ENCODE measurements around the gene ATP6V1F. TPM values are rescaled to one million over a fixed set of nuclear protein-coding genes. Genes with fewer than 3 reads are reported as not detected.

ATP6V1F gene
- total and polyA plus RNA-seq, 10 donors = 78.3 to 285 (median 91.5) TPM

DNA sequence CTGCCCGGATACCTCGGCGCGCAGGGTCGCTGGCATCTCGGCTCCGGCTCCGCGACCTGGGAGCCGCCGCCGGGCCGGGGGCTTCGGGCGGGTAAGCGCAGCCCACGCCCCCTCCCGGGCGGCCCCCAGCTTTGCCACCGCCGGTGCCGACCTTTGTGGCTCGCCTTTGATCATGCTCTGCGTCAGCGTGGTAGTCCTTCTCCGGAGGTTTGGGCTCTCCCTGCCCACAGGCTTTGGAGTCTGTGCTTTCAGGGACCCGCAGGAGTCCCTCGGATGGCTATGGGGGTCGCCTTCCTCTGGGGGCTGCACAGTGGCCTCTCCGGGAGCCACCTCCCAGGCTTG lies 7.3 kb downstream of the ATP6V1F start:
- Histone ChIP-seq H3K36me3 (peaks cover 0 to 23% (median 13%) of the 10 kb centered on the region in 6 donors), H3K4me1 (peaks cover 7 to 45% (median 24%) of the 10 kb centered on the region in 6 donors), H3K27me3 (replicated peaks in 1 of 7) (peaks cover 0 to 26% (median 19%) of the 10 kb centered on the region in 7 donors), H3K9me3 (no peaks in the 10 kb centered on the region), H3K4me3 (peak overlapping the region; percentile 33 to 80 (median 56)), H3K27ac (no peak overlapping the region)
- WGBS, 5 donors = 4 to 28% (median 5%) methylated on average over 3 to 30 of the region's 30 CpGs
- DNase-seq = no peak
- intact Hi-C loops (cut with DNase I; ENCODE audit: low total_unique reads) = no loop called here
- TF ChIP-seq POLR2A (IDR thresholded peaks at IDR 0.05) (no peak), POLR2AphosphoS5 (IDR thresholded peaks at IDR 0.05) (no peak), CTCF (IDR thresholded peaks at IDR 0.05 in 8 of 11, conservative IDR thresholded peaks at IDR 0.05 in 3 of 11) (no peak)

DNA sequence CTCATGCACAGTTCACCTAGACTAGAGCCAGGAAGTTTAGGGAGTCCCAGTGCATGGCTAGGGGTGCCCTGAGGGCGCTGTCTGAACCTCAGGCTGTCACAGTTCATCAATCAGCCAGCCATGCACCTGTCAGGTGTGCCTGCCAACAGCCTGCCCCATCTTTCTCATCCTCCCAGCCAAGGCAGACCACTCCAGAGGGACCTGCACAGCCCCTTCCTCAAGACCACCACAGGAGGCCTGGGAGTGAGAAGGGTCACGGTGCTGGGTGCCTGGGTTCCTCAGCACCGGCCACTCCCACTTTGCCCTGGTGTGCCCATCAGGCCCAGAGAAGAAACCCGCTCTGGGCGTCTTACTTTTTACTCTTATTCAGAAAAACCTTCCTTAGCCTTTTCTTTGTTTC lies 8.4 kb downstream of the ATP6V1F start:
- Histone ChIP-seq H3K4me1 (peaks cover 7 to 34% (median 21%) of the 10 kb centered on the region in 6 donors), H3K4me3 (no peak overlapping the region), H3K36me3 (peaks cover 0 to 12% (median 2%) of the 10 kb centered on the region in 6 donors), H3K27me3 (replicated peaks in 1 of 7) (peaks cover 0 to 26% (median 19%) of the 10 kb centered on the region in 7 donors), H3K9me3 (no peaks in the 10 kb centered on the region), H3K27ac (no peak overlapping the region)
- WGBS, 5 donors = 87 to 95% (median 93%) methylated on average over 5 of the region's 5 CpGs
- TF ChIP-seq POLR2AphosphoS5 (IDR thresholded peaks at IDR 0.05) = no peak
- TF ChIP-seq POLR2A (IDR thresholded peaks at IDR 0.05) = no peak
- no peak for TF ChIP-seq CTCF (IDR thresholded peaks at IDR 0.05 in 8 of 11, conservative IDR thresholded peaks at IDR 0.05 in 3 of 11)
- no peak for DNase-seq
- intact Hi-C loops (cut with DNase I; ENCODE audit: low total_unique reads) = no loop called here

GRCh38 chr7:128872394-128872824 lies 9.8 kb downstream of the ATP6V1F start:
- Histone ChIP-seq H3K4me1 (peaks cover 7 to 33% (median 21%) of the 10 kb centered on the region in 6 donors), H3K36me3 (no peaks in the 10 kb centered on the region), H3K27me3 (replicated peaks in 1 of 7) (peaks cover 0 to 26% (median 19%) of the 10 kb centered on the region in 7 donors), H3K4me3 (no peak overlapping the region), H3K27ac (no peak overlapping the region), H3K9me3 (no peaks in the 10 kb centered on the region)
- intact Hi-C loops (cut with DNase I; ENCODE audit: low total_unique reads) = no loop called here
- no peak for TF ChIP-seq POLR2AphosphoS5 (IDR thresholded peaks at IDR 0.05)
- TF ChIP-seq POLR2A (IDR thresholded peaks at IDR 0.05) = no peak
- no peak for TF ChIP-seq CTCF (IDR thresholded peaks at IDR 0.05 in 8 of 11, conservative IDR thresholded peaks at IDR 0.05 in 3 of 11)
- 77 to 83% (median 83%) methylated on average over 8 to 13 of the region's 13 CpGs for WGBS, 5 donors
- no peak for DNase-seq

- TF ChIP-seq CTCF (IDR thresholded peaks at IDR 0.05 in 8 of 11, conservative IDR thresholded peaks at IDR 0.05 in 3 of 11) (no peak), POLR2AphosphoS5 (IDR thresholded peaks at IDR 0.05) (no peak), POLR2A (IDR thresholded peaks at IDR 0.05) (no peak)
- intact Hi-C loops (cut with DNase I; ENCODE audit: low total_unique reads) = no loop called here
- no peak overlapping the region for H3K4me3 ChIP-seq
These were observed 10.6 kb downstream of the ATP6V1F start for GRCh38 chr7:128873234-128873633.

More at GRCh38 chr7:128873234-128873633, 10.6 kb downstream of the ATP6V1F start:
- 83 to 94% (median 89%) methylated on average over 8 to 9 of the region's 9 CpGs for WGBS, 5 donors
- H3K9me3 ChIP-seq = no peaks in the 10 kb centered on the region
- H3K36me3 ChIP-seq = no peaks in the 10 kb centered on the region
- H3K4me1 ChIP-seq = peaks cover 7 to 24% (median 20%) of the 10 kb centered on the region in 6 donors
- peaks cover 0 to 26% (median 19%) of the 10 kb centered on the region in 7 donors for H3K27me3 ChIP-seq (replicated peaks in 1 of 7)
- H3K27ac ChIP-seq = no peak overlapping the region
- no peak for DNase-seq

Measured in spleen (tissue), 11 donors.